Left hindlimb (tissue), 1 donor: ENCODE measurements around the gene TANGO6.
"Not testable (repeated sequence)": the region's sequence is repeated elsewhere in the genome, so short reads cannot be mapped to it uniquely, and the experiment has no call there.

Experiments
- DNase-seq: peaks from one replicate; pipeline ENCODE4 v3.0.0-alpha.2; 2018

The TANGO6 gene

GRCh38 chr16:68978303-68978954 is 135.1 kb downstream of the TANGO6 start:
- no peak for DNase-seq

GRCh38 chr16:68980695-68981315 is 137.5 kb downstream of the TANGO6 start:
- no peak for DNase-seq

GRCh38 chr16:68981971-68982370 is 138.6 kb downstream of the TANGO6 start:
- DNase-seq, result no peak

GRCh38 chr16:68984467-68984866 is 141.1 kb downstream of the TANGO6 start:
- no peak for DNase-seq

GRCh38 chr16:68985268-68985667 is 141.9 kb downstream of the TANGO6 start:
- no peak for DNase-seq

- no peak for DNase-seq
These were observed 142.5 kb downstream of the TANGO6 start for GRCh38 chr16:68985855-68986254.

GRCh38 chr16:68987734-68988457 is 144.6 kb downstream of the TANGO6 start:
- no peak for DNase-seq

- not testable (repeated sequence) for DNase-seq
These were observed 147.0 kb downstream of the TANGO6 start for GRCh38 chr16:68990172-68990845.

GRCh38 chr16:68991075-68991474 is 147.7 kb downstream of the TANGO6 start:
- no peak for DNase-seq

- DNase-seq, result no peak
These were observed 149.2 kb downstream of the TANGO6 start for GRCh38 chr16:68992521-68992920.

- DNase-seq, result no peak
These were observed 150.1 kb downstream of the TANGO6 start for GRCh38 chr16:68993456-68993855.

GRCh38 chr16:68993885-68994284 is 150.6 kb downstream of the TANGO6 start:
- DNase-seq, result no peak

- no peak for DNase-seq
These were observed 151.0 kb downstream of the TANGO6 start for GRCh38 chr16:68994324-68994723.

GRCh38 chr16:68995011-68995504 is 151.7 kb downstream of the TANGO6 start:
- no peak for DNase-seq

- no peak for DNase-seq
These were observed 154.2 kb downstream of the TANGO6 start for GRCh38 chr16:68997564-68997963.

- DNase-seq, result no peak
These were observed 155.8 kb downstream of the TANGO6 start for GRCh38 chr16:68999114-68999513.

GRCh38 chr16:69003500-69003899 is 160.2 kb downstream of the TANGO6 start:
- DNase-seq, result no peak

GRCh38 chr16:69005641-69006355 is 162.5 kb downstream of the TANGO6 start:
- no peak for DNase-seq

- DNase-seq, result no peak
These were observed 169.6 kb downstream of the TANGO6 start for GRCh38 chr16:69012906-69013305.

GRCh38 chr16:69013991-69014390 is 170.7 kb downstream of the TANGO6 start:
- no peak for DNase-seq

GRCh38 chr16:69014811-69015210 is 171.5 kb downstream of the TANGO6 start:
- DNase-seq, result no peak

- DNase-seq, result no peak
These were observed 173.9 kb downstream of the TANGO6 start for GRCh38 chr16:69017036-69017783.
